Osteoblast (primary cell): ENCODE measurements around the gene RIC3. TPM values are rescaled to one million over a fixed set of nuclear protein-coding genes. Genes with fewer than 3 reads are reported as not detected.
A peak's percentile ranks its signal among the peaks of the same experiment; 100 is the strongest.

Experiments
- DNase-seq: peaks from one replicate; pipeline ENCODE4 v3.0.0; 2011; ENCODE audit warnings: low spot score, mixed read lengths; ENCODE audit not compliant: insufficient read length; ENCODE audit errors: missing footprints
- H2AFZ ChIP-seq: 2 replicates; pipeline ENCODE4 v1.6.0; 2011; ENCODE audit warnings: mild to moderate bottlenecking, low read length
- H3K27ac ChIP-seq: 2 replicates; pipeline ENCODE4 v1.5.1; 2011; ENCODE audit warnings: mild to moderate bottlenecking, low read depth, low read length, moderate library complexity
- H3K27me3 ChIP-seq: 2 replicates; pipeline ENCODE4 v1.6.0; 2012; ENCODE audit warnings: mild to moderate bottlenecking, control low read depth, inconsistent platforms, low read length, moderate library complexity; ENCODE audit not compliant: insufficient read depth
- H3K36me3 ChIP-seq: 2 replicates; pipeline ENCODE4 v1.5.1; 2011; ENCODE audit warnings: mild to moderate bottlenecking, low read length, control low read depth, moderate library complexity; ENCODE audit not compliant: insufficient read depth
- H3K4me1 ChIP-seq: 2 replicates; pipeline ENCODE4 v1.5.1; 2011; ENCODE audit warnings: mild to moderate bottlenecking, low read length, control low read depth, moderate library complexity; ENCODE audit not compliant: insufficient read depth
- H3K4me2 ChIP-seq: 2 replicates; pipeline ENCODE4 v1.6.0; 2011; ENCODE audit warnings: mild to moderate bottlenecking, low read length; ENCODE audit not compliant: insufficient read depth
- H3K4me3 ChIP-seq: fragments of 200-600 bp; sonication (generic); 3 replicates; pipeline ENCODE4 v1.5.1; 2012; ENCODE audit warnings: mild to moderate bottlenecking, low read length, inconsistent platforms; ENCODE audit not compliant: insufficient read depth
- H3K79me2 ChIP-seq: 2 replicates; pipeline ENCODE4 v1.6.0; 2012; ENCODE audit warnings: mild to moderate bottlenecking, low read length, control low read depth, inconsistent platforms; ENCODE audit not compliant: insufficient read depth
- H3K9me3 ChIP-seq: 2 replicates; pipeline ENCODE4 v1.5.1; 2011; ENCODE audit warnings: low read depth, low read length, control low read depth
- H4K20me1 ChIP-seq: 2 replicates; pipeline ENCODE4 v1.6.0; 2012; ENCODE audit warnings: mild to moderate bottlenecking, low read length, control low read depth; ENCODE audit not compliant: insufficient read depth
- CTCF ChIP-seq: IDR thresholded peaks from 2 replicates; pipeline ENCODE4 v1.5.1; 2011; ENCODE audit warnings: mild to moderate bottlenecking, low read depth, low read length, moderate library complexity; ENCODE audit errors: extremely low read depth
- total RNA-seq: library from RNA; depleted of rRNA; stranded (reverse); fragments of >200 nt; gene quantifications from 2 replicates; pipeline ENCODE4 v1.2.3, GENCODE V29; 2012

The RIC3 gene
- total RNA-seq, 1 donor = not detected

- Histone ChIP-seq H3K4me1 (no peaks in the 10 kb centered on the region), H2AFZ (no peak overlapping the region), H3K9me3 (no peaks in the 10 kb centered on the region), H3K4me2 (no peak overlapping the region), H3K79me2 (no peaks in the 10 kb centered on the region), H3K36me3 (no peaks in the 10 kb centered on the region), H3K27me3 (peaks cover 2% of the 10 kb centered on the region), H4K20me1 (no peaks in the 10 kb centered on the region), H3K4me3 (no peak overlapping the region), H3K27ac (no peak overlapping the region)
- DNase-seq = no peak
- TF ChIP-seq CTCF = no peak
Observed at GRCh38 chr11:8109675-8110074, 59.1 kb downstream of the RIC3 start.

GRCh38 chr11:8108421-8108820 lies 60.4 kb downstream of the RIC3 start:
- no peak for TF ChIP-seq CTCF
- Histone ChIP-seq H3K4me2 (no peak overlapping the region), H3K79me2 (no peaks in the 10 kb centered on the region), H3K4me1 (no peaks in the 10 kb centered on the region), H3K4me3 (no peak overlapping the region), H3K27me3 (peaks cover 2% of the 10 kb centered on the region), H2AFZ (no peak overlapping the region), H3K36me3 (peaks cover 5% of the 10 kb centered on the region), H3K27ac (no peak overlapping the region), H3K9me3 (no peaks in the 10 kb centered on the region), H4K20me1 (no peaks in the 10 kb centered on the region)
- no peak for DNase-seq

- no peaks in the 10 kb centered on the region for H3K79me2 ChIP-seq
Observed at GRCh38 chr11:8107642-8108041, 61.2 kb downstream of the RIC3 start.

GRCh38 chr11:8106679-8107078 lies 62.1 kb downstream of the RIC3 start:
- no peak overlapping the region for H3K4me2 ChIP-seq
- no peak overlapping the region for H3K4me3 ChIP-seq
- H3K27ac ChIP-seq = no peak overlapping the region
- H3K9me3 ChIP-seq = no peaks in the 10 kb centered on the region
- H2AFZ ChIP-seq = no peak overlapping the region
- H3K79me2 ChIP-seq = no peaks in the 10 kb centered on the region
- H3K36me3 ChIP-seq = peaks cover 15% of the 10 kb centered on the region
- peak; percentile 30 for DNase-seq
- H4K20me1 ChIP-seq = peaks cover 4% of the 10 kb centered on the region
- H3K27me3 ChIP-seq = peaks cover 2% of the 10 kb centered on the region
- TF ChIP-seq CTCF = no peak
- no peaks in the 10 kb centered on the region for H3K4me1 ChIP-seq

More at GRCh38 chr11:8107642-8108041, 61.2 kb downstream of the RIC3 start:
- Histone ChIP-seq H3K9me3 (no peaks in the 10 kb centered on the region), H3K4me2 (no peak overlapping the region), H3K36me3 (peaks cover 6% of the 10 kb centered on the region), H4K20me1 (no peaks in the 10 kb centered on the region), H3K27ac (no peak overlapping the region), H3K27me3 (peaks cover 2% of the 10 kb centered on the region), H2AFZ (no peak overlapping the region), H3K4me1 (no peaks in the 10 kb centered on the region), H3K4me3 (no peak overlapping the region)
- TF ChIP-seq CTCF = no peak
- no peak for DNase-seq
